Measurements from ENCODE around the gene MTA3. TPM values are rescaled to one million over a fixed set of nuclear protein-coding genes. Genes with fewer than 3 reads are reported as not detected.

MTA3 gene
- total and polyA plus RNA-seq, 2 of the 8 experiments (the other 6 are each of a cell fraction or from before 2014, with no cell fraction given): 125 to 184 TPM

DNA sequence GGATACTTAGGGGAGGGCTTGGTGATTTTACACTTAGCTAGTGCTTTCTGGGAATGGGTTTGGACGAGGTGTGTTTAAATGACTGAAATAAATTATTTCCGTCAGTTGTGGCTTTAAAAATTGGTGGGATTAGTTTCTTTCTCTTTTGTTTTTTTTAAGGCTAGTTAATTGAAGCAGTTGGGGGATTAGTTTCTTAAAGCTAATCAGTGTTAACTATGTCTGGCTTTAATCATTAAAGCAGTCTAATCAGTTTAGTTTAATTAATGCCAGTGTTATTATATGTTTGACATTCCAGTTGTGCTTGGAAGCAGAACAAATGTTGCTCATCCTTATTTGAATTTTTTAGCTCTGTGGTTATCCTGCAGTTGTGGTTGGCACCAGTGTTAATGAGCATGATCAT, 10.2 kb downstream of the MTA3 start:
- H3K36me3 ChIP-seq (ENCODE audit: control insufficient read depth in 2 of 4, insufficient read depth in 4 of 4, low read length in 3 of 4): peaks cover 21 to 89% (median 51%) of the 10 kb centered on the region in 4 experiments
- no peak overlapping the region for H2BK12ac ChIP-seq (ENCODE audit: low read depth, low read length)
- no peak overlapping the region for H2AK5ac ChIP-seq (ENCODE audit: low read depth, low read length)
- H2BK5ac ChIP-seq (ENCODE audit: low read depth, low read length): no peak overlapping the region
- H3K79me1 ChIP-seq (ENCODE audit: low read depth, low read length): peaks cover 5% of the 10 kb centered on the region
- H4K20me1 ChIP-seq (replicated peaks in 1 of 2; ENCODE audit: control insufficient read depth in 1 of 2, insufficient read depth in 2 of 2, low read length in 2 of 2): peaks cover 4 to 8% of the 10 kb centered on the region in 2 experiments
- no peaks in the 10 kb centered on the region for H3K4me1 ChIP-seq (replicated peaks in 1 of 4; ENCODE audit: control insufficient read depth in 3 of 4, insufficient read depth in 4 of 4, low read length in 3 of 4)
- no peak overlapping the region for H2AFZ ChIP-seq (ENCODE audit: low read length)
- no peak overlapping the region for H3K9ac ChIP-seq (replicated peaks in 1 of 4; ENCODE audit: extremely low read depth in 1 of 4, low read depth in 3 of 4, low read length in 3 of 4)
- H3K14ac ChIP-seq (ENCODE audit: insufficient read length): no peak overlapping the region
- H3K4ac ChIP-seq (replicated peaks; ENCODE audit: insufficient read length, low read depth, low read length): peak overlapping the region; percentile 84
- no peaks in the 10 kb centered on the region for H3K27me3 ChIP-seq (replicated peaks in 1 of 4; ENCODE audit: control insufficient read depth in 3 of 4, extremely low read depth in 1 of 4, insufficient read depth in 3 of 4, low read length in 3 of 4)
- TF ChIP-seq SRF (IDR thresholded peaks at IDR 0.05; ENCODE audit: low read depth, low read length) (no peak), CTBP2 (IDR thresholded peaks at IDR 0.05; ENCODE audit: borderline replicate concordance, insufficient read depth, insufficient read length, low read length) (no peak), BCL11A (IDR thresholded peaks at IDR 0.05; ENCODE audit: low read depth in 2 of 2, low read length in 2 of 2) (no peak)
- H3K4me3 ChIP-seq (ENCODE audit: extremely low read depth in 1 of 4, insufficient read depth in 2 of 4, low read depth in 3 of 4, low read length in 4 of 4): no peak overlapping the region
- H3K56ac ChIP-seq (replicated peaks; ENCODE audit: insufficient read length, low read depth, low read length): no peak overlapping the region
- ChIA-PET CTCF (ENCODE audit: partially characterized antibody) (no interaction called here), POLR2A (ENCODE audit: partially characterized antibody) (interaction anchor here (0.9 to 3.5 kb wide), 4 partner anchors 8 to 20 kb away, joined by 3 to 17 read pairs (median 6); no protein-coding TSS in a partner anchor)
- no peak overlapping the region for H2BK20ac ChIP-seq (ENCODE audit: low read length)
- H3K79me2 ChIP-seq (ENCODE audit: control insufficient read depth in 1 of 2, insufficient read depth in 2 of 2, low read length in 2 of 2): peaks cover 34 to 95% of the 10 kb centered on the region in 2 experiments
- no peak for DNase-seq (ENCODE audit: low read depth in 1 of 2, low spot score in 2 of 2)
- no peak overlapping the region for H4K91ac ChIP-seq (replicated peaks; ENCODE audit: insufficient read length, low read length)
- H3K4me2 ChIP-seq (ENCODE audit: insufficient read depth in 1 of 2, low read depth in 2 of 2, low read length in 2 of 2): no peak overlapping the region
- H4K5ac ChIP-seq (ENCODE audit: insufficient read length, low read depth, low read length): no peak overlapping the region
- no peak for FAIRE-seq
- H3K27ac ChIP-seq (ENCODE audit: low read depth, low read length): no peak overlapping the region
- H3K9me3 ChIP-seq (ENCODE audit: insufficient read depth in 2 of 2, low read depth in 1 of 2, low read length in 1 of 2): no peaks in the 10 kb centered on the region
- no peak overlapping the region for H2BK120ac ChIP-seq (replicated peaks; ENCODE audit: low read depth, low read length)
- H3K23me2 ChIP-seq (ENCODE audit: low read depth, low read length): no peaks in the 10 kb centered on the region
- no peak overlapping the region for H2BK15ac ChIP-seq (ENCODE audit: low read length)
- WGBS, 2 experiments (ENCODE audit: extremely low coverage in 1 of 2, insufficient coverage in 1 of 2, insufficient read length in 1 of 2, insufficient replicate concordance in 2 of 2, low coverage in 1 of 2, low lambda C conversion rate in 2 of 2, missing lambda C conversion rate in 1 of 2): 80% methylated on average over 2 of the region's 2 CpGs; no CpG with 5 or more reads in 1 of the 2 experiments
- H3K23ac ChIP-seq (ENCODE audit: insufficient read length): no peak overlapping the region
- H3K18ac ChIP-seq (ENCODE audit: extremely low read depth, low read length): no peak overlapping the region
- H4K8ac ChIP-seq (ENCODE audit: extremely low read depth, insufficient read depth, low read length): no peak overlapping the region

All from H1 (cell line).